ENCODE data around the gene ARHGEF40.

The ARHGEF40 gene

DNA sequence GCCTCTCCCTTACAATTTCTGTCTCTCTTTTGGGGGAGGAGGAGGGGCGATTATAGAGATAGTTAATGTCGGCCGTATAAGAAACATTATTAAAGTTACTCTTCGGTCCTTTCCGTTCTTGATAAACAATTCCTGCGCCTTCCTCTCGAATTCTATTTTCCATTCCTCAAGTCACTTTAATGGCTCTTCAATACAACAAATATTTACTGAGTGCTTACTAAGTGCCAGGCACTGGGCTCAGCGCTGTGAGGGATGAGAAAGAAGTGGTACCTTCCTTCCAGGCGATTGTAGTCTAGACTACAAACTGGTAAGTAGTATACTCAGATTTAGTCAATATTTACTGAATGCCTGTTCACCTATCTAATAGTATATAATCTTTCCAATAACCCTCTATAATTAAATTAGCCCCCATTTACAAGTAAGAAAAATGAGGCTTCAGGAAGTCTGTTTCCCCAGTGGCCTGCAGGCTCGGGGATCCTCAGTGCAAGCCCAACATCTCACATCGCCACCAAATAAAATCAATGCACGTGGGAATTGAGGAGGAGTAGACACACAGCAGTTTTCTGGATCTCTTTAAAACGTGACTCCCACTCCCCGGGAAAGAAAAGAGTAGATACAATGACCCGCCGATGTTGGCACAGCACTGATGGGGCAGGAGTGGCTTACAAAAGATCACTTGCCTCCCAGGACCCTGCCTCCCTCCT lies 28.9 kb downstream of the ARHGEF40 start:
- no peak for DNase-seq

DNA sequence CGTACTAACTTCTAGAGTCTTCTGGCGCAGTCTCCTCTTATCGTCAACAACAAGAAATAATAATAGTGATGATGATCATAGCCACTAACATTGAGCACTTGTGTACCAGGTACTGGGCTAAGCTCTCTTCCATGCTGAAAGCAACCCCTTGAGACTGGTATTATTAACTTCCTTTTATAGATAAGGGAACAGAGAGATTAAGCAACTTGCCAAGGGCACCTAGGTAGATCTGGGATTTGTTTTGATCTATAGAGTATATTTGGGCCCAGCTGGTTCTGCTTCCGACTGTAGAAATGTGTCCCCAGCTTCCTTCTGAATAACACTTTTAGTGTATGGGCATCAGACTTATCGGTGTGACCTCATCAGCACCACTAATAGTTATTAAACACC lies 29.5 kb downstream of the ARHGEF40 start:
- DNase-seq, result no peak

DNA sequence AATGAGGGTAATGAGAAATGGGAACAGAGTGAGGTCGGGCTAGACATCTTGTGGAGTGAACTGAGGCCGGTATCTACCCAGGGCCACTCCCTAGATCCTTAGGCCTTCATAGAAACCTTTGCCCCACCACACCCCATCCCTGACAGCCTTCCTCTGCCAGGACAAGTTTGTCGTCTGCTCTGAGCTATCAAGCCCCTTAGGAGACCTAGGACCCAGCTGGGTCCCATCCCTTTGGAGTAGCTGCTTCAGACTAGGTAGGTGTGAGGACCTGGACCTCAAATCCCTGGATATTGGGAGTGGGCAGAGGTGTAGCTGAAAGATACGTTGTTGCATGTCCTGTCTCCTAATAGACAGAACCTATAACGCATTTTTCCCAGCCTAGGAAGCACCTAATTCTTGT lies 30.8 kb downstream of the ARHGEF40 start, which contains the start of gene TMEM253:
TSS of gene TMEM253 (plus strand) at position 136 of the 400 bp plus-strand sequence. CDS start 278 bp downstream, outside the sequence.
- no peak for DNase-seq

DNA sequence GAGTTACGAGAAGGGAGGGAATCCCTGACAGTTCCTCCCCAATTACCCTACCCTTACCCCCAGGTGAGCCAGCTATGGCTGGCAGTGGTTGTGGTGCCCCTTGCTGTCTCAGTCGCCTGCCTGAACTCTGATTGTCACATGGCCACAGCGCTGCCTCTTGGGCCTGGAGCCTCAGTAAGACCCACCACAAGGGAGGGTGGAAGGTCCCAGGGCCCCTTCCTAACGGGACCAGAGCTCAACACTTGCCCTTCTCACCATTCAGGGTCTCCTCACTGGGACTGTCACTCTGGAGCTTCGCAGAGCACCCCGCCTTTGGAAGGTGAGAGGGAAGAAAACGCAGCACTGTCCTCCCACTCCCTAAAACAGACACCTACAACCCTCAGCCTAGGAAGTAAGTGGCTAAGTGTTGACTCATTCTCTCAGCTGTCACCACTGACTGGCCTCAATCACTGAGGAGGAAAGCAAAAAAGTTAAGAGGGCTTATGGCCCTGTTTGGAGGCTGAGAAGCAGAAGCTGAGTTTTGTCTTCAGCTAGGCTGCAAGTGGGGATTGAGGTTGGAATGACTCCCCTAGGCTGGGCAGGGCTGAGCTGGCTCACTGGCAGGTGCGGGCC lies 31.8 kb downstream of the ARHGEF40 start:
- no peak for DNase-seq

DNA sequence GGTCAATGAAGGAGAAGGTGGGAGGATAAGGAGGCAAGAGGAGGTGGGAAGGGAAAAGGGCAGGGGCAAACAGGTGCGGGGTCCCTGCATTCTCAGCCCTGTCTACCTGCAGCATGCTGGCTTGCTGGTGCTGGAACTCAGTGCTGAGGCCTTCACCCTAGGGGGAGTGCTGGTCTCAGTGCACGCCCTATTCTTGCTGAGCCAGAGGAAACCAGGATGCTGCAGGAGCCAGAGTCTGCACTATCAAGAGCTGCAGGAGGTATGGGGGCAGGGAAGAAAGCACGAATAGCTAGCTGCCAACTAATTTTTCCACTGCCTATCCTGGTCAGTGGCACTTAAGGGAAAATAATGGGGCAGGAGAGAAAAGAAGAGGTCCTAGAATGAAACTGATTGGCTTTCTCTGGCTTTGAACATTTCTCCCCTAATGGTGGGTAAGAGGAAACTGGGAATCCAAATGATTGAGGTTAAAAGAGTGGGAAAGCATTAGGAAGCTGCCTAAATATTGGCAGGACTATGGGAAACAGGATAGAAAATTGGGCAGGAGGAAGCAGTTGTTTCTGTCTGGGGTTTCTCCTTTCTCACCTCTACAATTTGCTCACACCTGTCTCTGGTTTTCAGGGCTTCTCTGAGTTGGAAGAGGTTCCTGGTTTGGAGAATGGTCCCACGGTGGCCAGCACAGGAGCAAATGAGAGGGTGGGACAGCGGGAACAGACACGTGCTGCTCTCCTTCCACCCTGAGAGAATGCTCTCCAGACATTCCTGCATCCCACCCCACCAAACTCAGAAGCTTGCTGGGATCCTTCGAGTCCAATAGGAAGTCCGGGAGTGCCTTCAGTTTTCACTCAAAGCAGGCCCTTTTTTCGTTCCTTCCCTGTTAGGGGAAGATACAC lies 32.7 kb downstream of the ARHGEF40 start:
- no peak for DNase-seq

DNA sequence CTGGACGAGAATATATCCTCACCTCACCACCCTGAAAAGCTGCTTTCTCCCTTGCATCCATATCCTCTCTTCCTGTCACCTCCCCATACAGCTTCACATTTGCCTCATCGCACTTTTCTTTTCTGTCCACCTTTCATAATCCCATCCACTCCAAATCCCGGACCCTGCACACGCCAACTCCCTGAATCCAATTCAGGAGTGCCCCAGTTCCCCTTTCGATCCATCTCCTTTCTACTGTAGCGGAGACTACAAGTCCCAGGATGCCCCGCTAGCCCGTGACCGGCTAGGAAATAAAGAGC lies 33.3 kb downstream of the ARHGEF40 start:
- DNase-seq, result no peak

DNA sequence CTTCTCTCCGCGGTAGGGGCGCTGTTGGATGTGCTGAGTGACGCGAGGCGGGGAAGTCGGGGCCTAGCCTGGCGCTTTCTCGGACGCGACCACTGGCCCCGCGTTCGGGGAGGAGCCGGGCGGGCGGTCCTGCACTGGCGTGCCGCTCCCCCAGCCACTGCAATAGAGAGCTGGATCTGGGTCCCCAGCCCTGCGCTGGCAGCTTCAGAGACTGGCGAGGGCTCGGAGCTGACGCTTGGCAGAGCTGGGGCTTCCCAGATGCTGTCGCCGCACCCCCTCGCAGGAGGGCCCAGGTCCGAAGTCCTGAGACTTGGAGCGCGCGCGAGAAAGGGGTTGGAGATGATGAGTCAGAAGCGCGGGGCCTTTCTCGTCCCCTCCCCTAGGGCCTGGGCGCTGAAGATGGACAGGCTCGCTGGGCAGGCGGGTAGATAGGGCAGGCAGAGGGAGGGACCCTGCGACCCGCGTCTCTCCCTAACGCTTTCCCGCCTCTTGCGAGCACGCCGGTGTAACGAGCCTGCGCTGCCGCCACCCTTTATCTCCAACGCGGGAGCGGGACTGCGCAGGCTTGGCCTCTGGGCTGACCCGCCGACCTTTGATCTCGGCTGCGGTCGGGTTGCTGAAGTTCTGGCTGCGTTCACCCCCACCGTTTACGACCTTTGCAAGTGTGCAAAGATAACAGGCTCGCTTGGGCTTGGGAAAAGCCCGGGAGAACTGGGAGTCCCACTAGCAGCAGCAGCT lies 33.8 kb downstream of the ARHGEF40 start:
- peak; percentile 94 for DNase-seq

DNA sequence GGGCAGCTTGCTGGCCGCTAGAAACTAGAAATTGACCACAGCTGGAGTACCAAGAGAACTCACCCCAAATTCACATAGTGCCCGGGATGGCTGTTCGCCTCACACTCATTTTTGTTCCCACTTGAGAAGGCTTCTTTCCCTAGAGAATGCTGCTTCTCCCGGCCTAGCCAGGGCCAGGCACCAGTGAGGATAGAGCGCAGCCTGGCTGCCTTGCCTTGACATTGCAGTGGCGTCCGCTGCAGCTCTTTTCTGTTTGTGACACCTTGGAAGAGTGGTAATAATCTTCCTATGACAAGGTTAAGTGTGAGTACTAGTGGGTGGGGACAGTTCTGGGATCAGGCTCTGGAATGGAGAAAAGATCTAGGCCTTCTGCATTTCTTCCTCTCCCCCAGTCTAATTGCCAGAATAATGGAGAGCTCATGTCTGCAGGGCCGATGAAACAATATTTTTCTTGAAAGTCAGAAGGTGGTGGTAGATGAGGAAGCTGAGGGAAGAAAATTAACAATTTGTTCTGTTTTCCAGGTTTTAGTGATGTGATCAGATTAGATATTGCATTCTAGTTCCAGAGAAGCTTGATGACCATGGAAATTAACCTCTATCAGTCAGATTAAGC lies 34.5 kb downstream of the ARHGEF40 start:
- peak; percentile 55 for DNase-seq

DNA sequence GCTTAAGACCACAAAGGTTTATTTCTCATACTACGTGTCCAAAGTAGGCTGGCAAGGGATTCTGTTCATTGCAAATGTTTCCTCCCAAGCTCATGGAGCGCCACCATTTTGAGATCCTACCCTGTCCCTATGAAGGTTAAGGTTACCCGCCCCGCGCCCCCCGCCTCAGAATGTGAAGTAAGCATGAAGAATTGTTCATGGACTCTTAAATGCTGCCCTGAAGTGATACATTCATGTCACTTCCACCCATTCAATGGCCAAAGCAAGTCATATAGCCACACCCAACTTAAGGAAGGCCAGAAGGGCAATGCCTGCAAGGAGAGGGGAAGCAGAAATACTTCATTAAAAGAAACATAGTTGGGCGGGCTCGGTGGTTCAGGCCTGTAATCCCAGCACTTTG lies 35.0 kb downstream of the ARHGEF40 start:
- no peak for DNase-seq

DNA sequence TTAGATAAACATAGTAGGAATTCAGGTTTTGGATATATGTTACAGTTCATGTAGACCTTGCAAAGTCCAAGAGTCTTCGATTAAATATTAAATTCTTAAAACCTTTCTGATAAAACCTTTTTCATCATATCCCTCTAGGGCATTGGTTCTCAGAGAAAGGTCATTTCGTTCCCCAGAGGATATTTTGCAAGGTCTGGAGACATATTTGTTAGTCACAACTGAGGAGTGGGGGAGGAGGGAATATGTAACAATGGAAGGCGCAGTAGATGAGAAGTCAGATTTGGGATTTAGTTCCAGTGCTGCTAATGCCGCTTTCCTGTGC lies 36.0 kb downstream of the ARHGEF40 start:
- no peak for DNase-seq

DNA sequence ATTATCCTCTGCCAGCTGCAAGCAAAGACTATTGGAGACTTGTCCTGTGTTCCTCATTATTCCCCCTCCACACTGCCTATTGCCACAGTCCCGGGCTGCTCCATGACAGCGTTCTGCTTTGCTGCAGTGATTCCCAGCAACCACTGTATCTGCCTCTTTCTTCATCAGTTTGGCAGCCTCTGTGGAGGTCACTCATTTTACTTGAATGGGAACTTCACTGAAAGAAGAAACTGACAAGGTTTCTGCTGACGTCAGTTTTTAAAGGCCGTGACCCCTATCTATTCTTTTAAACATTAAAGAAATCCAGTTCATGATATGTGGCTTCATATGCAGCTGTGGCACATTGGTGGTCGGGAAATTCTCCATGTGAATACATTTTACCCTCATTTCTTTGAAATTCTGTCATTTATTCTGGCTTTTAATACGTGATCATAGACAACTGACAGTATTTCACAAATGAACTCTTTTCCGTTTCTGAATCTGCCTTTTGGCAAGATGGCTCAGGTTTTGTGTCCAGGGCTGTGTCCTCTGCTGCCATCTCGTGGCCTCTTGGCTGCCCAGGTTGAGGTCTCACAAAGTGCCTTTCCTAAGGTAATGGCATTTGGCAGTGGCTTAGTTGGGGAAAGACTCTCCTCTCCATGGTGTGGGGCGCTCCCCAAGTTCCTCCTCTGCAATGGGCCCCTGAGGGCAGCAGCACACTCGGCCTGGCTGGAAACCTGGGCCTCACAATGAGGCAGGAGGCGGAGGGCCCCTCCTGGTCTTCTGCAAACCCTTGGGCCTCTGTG lies 36.6 kb downstream of the ARHGEF40 start:
- peak; percentile 71 for DNase-seq

DNA sequence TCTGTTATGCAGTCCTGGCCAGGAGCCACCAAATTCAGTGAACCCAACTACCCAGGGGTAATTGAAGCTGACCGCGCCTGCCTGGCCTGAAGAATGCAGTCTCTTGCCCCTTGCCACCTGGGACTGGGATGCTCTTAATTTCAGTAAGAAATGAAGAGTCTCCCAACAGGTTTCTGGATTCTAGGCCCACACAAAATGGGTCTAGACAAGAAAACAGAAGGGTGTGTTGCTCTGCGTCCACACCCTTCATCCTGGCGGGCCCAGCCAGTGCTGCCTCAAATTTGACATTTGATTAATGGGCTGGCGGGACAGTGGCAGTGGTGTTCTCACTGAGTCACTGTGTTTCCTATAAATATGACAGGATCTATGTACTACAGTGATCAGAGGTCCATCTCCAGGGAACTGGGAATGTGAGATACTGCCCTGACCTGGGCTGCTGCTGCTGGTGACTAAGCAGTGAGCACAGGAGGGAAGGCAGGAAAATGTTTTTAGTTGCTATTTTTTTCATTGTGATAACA lies 37.2 kb downstream of the ARHGEF40 start:
- no peak for DNase-seq

DNA sequence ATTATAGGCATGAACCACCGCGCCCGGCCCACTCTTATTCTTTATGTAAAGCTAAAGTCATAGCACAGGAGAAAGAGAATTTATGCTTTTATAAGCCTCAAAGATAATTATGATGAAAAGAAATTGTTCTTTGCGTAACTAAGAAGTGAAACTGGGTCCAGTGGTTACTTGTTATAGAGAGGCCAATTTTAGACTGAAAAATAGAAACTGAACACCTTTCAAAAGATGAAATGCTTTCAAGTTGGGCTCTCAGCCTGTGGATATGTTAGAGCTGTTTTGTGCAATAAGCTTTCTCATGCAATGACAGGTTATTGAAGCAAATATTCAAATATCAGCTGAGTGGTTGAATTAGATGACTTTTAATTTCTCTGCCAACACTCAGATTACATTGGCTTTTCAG lies 38.7 kb downstream of the ARHGEF40 start:
- DNase-seq, result no peak

DNA sequence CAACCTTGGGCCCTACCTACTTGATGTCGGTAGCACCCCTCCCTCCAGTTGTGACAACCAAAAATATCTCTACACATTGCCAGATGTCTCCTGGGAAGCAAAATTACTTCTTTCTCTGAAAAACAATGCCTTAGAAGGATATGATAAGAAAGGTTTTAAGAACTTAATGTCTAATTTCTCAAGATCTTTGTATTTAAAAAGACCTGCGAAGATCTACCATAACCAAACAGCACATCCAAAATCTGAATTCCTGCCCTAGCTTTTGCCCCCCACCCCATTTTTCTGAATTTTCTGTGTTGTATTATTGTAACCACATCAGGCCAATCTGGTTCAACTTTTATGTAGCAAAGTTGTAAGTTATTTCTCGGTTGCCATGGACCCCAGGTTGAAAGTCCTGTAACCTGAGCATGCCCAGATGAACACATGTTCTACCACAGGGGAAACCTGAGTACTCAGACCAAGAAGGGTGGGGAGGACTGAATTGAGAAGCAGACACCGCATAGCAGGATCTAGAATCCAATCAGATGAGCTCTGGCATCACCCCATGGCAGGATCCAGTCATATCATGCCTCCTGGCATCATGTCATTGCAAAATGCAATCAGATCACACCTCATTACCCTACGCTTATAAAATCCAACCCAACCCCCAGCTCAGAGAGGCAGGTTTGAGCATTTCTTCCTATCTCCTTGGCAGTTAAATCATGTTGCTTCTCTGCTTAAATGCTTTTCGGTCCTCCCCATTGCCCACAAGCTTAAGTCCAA lies 39.5 kb downstream of the ARHGEF40 start:
- no peak for DNase-seq

DNA sequence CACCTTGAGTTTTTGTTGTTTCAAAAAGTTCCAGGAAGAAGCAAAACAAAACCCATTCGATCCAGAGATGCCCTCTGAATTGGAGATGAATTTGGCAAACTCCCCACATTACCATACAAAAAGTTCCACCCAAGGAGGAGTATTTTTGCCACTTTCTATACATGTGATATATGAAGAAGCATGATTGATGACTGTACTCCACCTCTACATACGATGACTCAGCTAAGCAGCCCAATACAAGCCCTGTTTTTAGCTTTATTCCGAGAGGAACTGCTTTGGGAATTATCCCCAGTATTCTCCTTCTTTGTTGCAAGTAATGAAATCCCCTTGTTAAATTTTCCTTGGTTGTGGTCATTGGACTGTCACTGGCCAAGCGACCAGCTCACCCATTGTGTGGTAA lies 42.2 kb downstream of the ARHGEF40 start:
- DNase-seq, result no peak

DNA sequence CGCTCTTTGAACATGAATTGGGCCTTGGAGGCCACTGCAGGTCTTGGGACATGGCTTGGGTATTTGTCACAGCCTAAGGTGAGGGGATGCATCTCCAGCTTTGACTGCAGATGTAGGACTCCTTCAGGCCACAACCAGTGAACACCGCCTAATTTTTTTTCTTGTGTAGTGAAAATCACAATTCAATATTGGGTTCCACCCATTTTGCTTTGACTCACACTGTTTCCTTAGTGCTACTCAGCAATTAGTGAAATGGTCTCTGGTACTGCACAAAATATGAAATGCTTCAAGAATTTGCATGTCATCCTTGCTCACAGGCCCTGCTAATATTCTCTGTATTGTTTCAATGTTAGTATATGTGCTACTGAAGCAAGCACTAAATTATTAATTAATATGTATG lies 43.3 kb downstream of the ARHGEF40 start:
- no peak for DNase-seq

DNA sequence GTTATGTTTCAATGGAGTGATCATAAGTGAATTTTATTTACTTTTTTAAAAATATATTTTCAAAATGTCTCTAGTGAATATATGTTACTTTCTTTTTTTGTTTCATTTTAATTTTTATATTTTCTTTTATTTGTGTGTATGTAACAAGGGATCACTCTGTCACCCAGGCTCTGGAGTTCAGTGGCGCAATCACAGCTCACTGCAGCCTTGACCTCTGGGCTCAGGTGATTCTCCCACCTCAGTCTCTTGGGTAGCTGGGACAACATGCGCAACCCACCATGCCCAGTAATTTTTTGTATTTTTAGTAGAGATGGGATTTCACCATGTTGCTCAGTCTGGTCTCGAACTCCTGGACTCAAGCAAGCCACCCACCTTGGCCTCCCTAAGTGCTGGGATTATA lies 48.8 kb downstream of the ARHGEF40 start:
- no peak for DNase-seq

DNA sequence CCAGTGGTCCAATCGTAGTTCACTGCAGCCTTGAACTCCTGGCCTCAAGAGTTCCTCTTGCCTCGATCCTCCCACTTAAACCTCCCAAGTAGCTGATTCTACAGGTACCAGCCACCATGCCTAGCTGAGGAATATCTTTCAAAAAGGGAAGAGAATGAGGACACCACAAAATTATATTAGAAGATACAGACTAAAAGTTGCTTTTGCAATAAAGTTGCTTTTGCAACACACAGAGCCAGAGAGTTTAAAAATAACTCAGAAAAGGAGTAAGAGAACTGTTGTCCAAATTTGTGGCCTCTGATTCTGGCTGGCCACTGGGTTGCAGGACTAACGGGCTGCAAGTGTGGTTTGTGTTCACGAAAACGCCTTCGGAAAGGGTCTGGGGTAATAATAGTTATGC lies 50.6 kb downstream of the ARHGEF40 start:
- no peak for DNase-seq

DNA sequence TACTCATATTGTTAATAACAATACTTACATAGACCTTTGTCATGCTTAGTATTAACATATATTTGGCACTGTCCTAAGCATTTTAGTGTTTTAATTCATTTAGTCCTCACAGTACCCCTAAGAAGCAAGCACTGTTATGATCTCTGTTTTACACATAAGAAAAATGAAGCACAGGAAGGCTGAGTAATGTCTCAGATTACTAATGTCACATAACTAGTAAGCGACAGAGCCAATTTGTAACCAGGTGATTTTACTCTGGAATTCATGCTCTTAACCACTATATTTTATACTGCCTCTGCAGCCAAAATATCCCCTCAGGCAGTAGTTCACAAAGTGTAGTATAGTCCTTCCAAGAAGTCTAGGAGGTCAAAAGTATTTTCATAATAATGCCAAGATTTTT lies 51.0 kb downstream of the ARHGEF40 start:
- DNase-seq, result no peak

DNA sequence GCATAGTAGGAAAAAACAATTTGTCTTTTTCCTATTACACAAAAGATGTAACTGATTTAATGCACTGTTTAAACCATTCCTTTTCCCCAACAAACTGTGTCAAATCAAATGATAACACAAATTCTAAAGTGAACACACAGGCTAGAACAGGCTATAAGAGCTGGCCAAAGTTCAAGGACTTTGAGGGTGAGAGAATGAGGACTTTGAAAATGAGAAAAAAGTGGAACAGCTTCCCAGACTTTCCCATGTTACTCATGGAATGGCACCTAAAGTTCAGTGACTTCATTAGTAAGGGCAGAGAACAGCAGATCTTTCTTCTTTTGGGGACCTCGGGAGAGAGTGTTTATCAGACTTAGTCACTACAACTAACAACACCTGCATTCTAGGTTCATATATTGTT lies 53.3 kb downstream of the ARHGEF40 start:
- DNase-seq, result no peak

DNA sequence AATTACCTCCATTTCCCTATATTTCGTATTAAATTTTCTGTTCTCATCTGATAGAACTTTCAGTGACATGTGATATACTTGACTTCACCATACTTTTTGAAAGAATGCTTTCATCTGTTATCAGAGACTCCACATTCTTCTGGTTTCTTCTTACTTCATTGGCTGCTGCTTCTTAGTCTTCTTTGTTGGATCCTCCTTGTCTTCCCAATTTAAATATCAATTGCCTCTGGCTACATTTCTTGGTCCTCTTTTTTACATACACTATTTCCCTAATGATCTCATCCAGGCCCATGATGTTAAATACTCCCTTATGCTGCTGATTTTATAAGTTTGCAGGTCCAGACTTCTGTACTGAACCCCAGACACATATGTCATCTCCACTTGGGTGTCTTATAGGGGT lies 63.8 kb downstream of the ARHGEF40 start:
- DNase-seq, result no peak
